Gastroesophageal sphincter (tissue), 3 donors: ENCODE results near the gene ACOXL.

Experiments
- EP300 ChIP-seq: sonication (generic); formaldehyde crosslinking; IDR thresholded peaks from one replicate; pipeline ENCODE4 v1.6.1; 2017; ENCODE audit warnings: antibody characterized with exemption, mild to moderate bottlenecking
- POLR2A ChIP-seq, 2 donors: fragments of 450-650 bp; IDR thresholded peaks; one replicate each; pipeline ENCODE4 v1.6.1; 2017; ENCODE audit warnings: antibody characterized with exemption in 2 of 2, mild to moderate bottlenecking in 2 of 2, moderate library complexity in 1 of 2
- TF ChIP-seq, protein P1 (sequence below), 4 experiments: fragments of 200-600 bp in 2 of 4; fragments of 450-650 bp in 2 of 4; sonication (generic) in 1 of 4; IDR thresholded peaks; one replicate each; pipeline ENCODE4 v1.5.1; 2017 to 2019; ENCODE audit warnings: antibody characterized with exemption in 4 of 4, mild to moderate bottlenecking in 2 of 4, moderate library complexity in 2 of 4

GRCh38 chr2:110810404-110810803, 78.0 kb downstream of the ACOXL start:
- TF ChIP-seq POLR2A (IDR thresholded peaks at IDR 0.05), result no peak
- TF ChIP-seq, protein P1, sequence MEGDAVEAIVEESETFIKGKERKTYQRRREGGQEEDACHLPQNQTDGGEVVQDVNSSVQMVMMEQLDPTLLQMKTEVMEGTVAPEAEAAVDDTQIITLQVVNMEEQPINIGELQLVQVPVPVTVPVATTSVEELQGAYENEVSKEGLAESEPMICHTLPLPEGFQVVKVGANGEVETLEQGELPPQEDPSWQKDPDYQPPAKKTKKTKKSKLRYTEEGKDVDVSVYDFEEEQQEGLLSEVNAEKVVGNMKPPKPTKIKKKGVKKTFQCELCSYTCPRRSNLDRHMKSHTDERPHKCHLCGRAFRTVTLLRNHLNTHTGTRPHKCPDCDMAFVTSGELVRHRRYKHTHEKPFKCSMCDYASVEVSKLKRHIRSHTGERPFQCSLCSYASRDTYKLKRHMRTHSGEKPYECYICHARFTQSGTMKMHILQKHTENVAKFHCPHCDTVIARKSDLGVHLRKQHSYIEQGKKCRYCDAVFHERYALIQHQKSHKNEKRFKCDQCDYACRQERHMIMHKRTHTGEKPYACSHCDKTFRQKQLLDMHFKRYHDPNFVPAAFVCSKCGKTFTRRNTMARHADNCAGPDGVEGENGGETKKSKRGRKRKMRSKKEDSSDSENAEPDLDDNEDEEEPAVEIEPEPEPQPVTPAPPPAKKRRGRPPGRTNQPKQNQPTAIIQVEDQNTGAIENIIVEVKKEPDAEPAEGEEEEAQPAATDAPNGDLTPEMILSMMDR (IDR thresholded peaks at IDR 0.05), result no peak
- no peak for TF ChIP-seq EP300
